GM06990 (cell line): ENCODE data around the gene TIMM17A.

Source experiments
- DNase-seq: peaks from one replicate; pipeline ENCODE4 v3.0.0-alpha.2; 2011; ENCODE audit not compliant: insufficient read length; ENCODE audit errors: extremely low read depth
- H3K27me3 ChIP-seq: replicated peaks from 2 replicates; pipeline ENCODE4 v1.6.0; 2011; ENCODE audit warnings: low read length; ENCODE audit not compliant: control insufficient read depth, insufficient read depth
- H3K36me3 ChIP-seq: 2 replicates; pipeline ENCODE4 v1.5.1; 2011; ENCODE audit warnings: low read length; ENCODE audit not compliant: control insufficient read depth, insufficient read depth
- H3K4me3 ChIP-seq: replicated peaks from 2 replicates; pipeline ENCODE4 v1.5.1; 2011; ENCODE audit warnings: low read depth, mild to moderate bottlenecking, control low read depth, low read length
- TF ChIP-seq, protein P1 (sequence below): IDR thresholded peaks from 2 replicates; pipeline ENCODE4 v1.5.1; 2011; ENCODE audit warnings: low read length, control low read depth, mild to moderate bottlenecking, inconsistent platforms; ENCODE audit not compliant: insufficient read depth, poor library complexity, severe bottlenecking

Gene TIMM17A

GRCh38 chr1:201982082-201982622 is 26.8 kb downstream of the TIMM17A start:
- TF ChIP-seq, protein P1, sequence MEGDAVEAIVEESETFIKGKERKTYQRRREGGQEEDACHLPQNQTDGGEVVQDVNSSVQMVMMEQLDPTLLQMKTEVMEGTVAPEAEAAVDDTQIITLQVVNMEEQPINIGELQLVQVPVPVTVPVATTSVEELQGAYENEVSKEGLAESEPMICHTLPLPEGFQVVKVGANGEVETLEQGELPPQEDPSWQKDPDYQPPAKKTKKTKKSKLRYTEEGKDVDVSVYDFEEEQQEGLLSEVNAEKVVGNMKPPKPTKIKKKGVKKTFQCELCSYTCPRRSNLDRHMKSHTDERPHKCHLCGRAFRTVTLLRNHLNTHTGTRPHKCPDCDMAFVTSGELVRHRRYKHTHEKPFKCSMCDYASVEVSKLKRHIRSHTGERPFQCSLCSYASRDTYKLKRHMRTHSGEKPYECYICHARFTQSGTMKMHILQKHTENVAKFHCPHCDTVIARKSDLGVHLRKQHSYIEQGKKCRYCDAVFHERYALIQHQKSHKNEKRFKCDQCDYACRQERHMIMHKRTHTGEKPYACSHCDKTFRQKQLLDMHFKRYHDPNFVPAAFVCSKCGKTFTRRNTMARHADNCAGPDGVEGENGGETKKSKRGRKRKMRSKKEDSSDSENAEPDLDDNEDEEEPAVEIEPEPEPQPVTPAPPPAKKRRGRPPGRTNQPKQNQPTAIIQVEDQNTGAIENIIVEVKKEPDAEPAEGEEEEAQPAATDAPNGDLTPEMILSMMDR: no peak
- H3K36me3 ChIP-seq: no peaks in the 10 kb centered on the region
- no peaks in the 10 kb centered on the region for H3K27me3 ChIP-seq
- no peak for DNase-seq
- peak overlapping the region; percentile 81 for H3K4me3 ChIP-seq

- DNase-seq: peak; percentile 80
- Histone ChIP-seq H3K36me3 (no peaks in the 10 kb centered on the region), H3K27me3 (no peaks in the 10 kb centered on the region), H3K4me3 (peak within 1 kb of the TSS; percentile 81)
- TF ChIP-seq, protein P1: no peak
Measured at GRCh38 chr1:201982623-201983379, 27.5 kb downstream of the TIMM17A start, which contains the start of gene RNPEP. TSS of gene RNPEP (plus strand) at chr1:201982648. CDS start at chr1:201982667, 19 bp downstream.

DNA sequence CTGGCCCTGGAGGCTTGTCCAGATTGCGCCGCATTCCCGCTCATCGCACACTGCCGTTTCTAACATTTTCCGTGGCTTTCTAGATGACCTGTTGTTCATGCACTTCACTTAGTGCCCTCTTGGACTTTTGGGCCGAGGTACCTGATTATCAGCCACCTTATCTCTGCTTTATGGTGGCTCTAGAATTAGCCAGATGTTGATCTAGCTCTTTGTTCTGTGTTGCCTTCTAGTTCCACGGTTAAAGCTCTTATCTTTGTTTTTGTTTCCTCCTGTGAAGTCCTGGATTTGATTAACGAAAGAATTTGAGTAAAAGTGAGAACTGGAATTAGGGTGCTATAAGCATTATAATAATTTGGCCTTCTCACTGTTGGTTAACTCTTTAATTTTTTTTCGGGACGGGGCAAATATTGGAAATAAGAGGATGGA is 28.1 kb downstream of the TIMM17A start:
- H3K36me3 ChIP-seq: peaks cover under 1% of the 10 kb centered on the region
- H3K4me3 ChIP-seq: peak overlapping the region; percentile 81
- no peak for DNase-seq
- TF ChIP-seq, protein P1: no peak
- H3K27me3 ChIP-seq: no peaks in the 10 kb centered on the region

GRCh38 chr1:201984446-201984845 is 29.1 kb downstream of the TIMM17A start:
- TF ChIP-seq, protein P1: no peak
- no peak overlapping the region for H3K4me3 ChIP-seq

GRCh38 chr1:201985355-201985754 is 30.1 kb downstream of the TIMM17A start:
- DNase-seq: no peak
- Histone ChIP-seq H3K27me3 (no peaks in the 10 kb centered on the region), H3K36me3 (peaks cover 6% of the 10 kb centered on the region), H3K4me3 (no peak overlapping the region)
- TF ChIP-seq, protein P1: no peak

More at GRCh38 chr1:201984446-201984845, 29.1 kb downstream of the TIMM17A start:
- Histone ChIP-seq H3K27me3 (no peaks in the 10 kb centered on the region), H3K36me3 (peaks cover 4% of the 10 kb centered on the region)
- DNase-seq: no peak

GRCh38 chr1:201988601-201989000 is 33.3 kb downstream of the TIMM17A start:
- Histone ChIP-seq H3K4me3 (no peak overlapping the region), H3K36me3 (peaks cover 11% of the 10 kb centered on the region), H3K27me3 (no peaks in the 10 kb centered on the region)
- DNase-seq: no peak
- TF ChIP-seq, protein P1: no peak
